ENCODE measurements around the gene HDLBP.

DNA sequence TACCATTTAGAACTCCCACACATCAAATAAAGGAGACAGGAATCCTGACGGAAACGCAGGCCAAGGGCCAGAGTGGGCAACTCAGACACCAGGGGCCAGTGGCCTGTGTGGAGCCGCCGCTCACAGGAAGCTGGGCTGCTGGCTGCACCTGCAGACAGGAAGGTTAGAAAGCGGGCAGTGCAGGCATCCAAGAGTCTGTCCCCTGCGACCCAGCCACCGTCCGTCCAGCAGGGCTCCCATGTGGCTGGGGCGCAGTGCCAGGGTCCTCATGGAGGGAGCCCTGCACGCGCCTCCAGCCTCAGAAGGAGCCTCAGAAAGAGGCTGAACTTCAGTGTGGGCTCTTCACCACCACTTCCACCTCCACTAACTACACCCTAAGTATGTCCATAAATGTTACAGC, 129.5 kb downstream of the HDLBP start:
- TF ChIP-seq, protein P1, sequence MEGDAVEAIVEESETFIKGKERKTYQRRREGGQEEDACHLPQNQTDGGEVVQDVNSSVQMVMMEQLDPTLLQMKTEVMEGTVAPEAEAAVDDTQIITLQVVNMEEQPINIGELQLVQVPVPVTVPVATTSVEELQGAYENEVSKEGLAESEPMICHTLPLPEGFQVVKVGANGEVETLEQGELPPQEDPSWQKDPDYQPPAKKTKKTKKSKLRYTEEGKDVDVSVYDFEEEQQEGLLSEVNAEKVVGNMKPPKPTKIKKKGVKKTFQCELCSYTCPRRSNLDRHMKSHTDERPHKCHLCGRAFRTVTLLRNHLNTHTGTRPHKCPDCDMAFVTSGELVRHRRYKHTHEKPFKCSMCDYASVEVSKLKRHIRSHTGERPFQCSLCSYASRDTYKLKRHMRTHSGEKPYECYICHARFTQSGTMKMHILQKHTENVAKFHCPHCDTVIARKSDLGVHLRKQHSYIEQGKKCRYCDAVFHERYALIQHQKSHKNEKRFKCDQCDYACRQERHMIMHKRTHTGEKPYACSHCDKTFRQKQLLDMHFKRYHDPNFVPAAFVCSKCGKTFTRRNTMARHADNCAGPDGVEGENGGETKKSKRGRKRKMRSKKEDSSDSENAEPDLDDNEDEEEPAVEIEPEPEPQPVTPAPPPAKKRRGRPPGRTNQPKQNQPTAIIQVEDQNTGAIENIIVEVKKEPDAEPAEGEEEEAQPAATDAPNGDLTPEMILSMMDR (conservative IDR thresholded peaks at IDR 0.05 in 1 of 2, IDR thresholded peaks at IDR 0.05 in 1 of 2; ENCODE audit: extremely low read depth in 1 of 2, insufficient read depth in 1 of 2, low read depth in 1 of 2, low read length in 2 of 2): no peak
- no peak for TF ChIP-seq EZH2 (IDR thresholded peaks at IDR 0.05; ENCODE audit: borderline replicate concordance, low read length)

Data from mammary epithelial cell (primary cell).